H1 (cell line): ENCODE data around the gene ACVR2B.

ENCODE experiments used
- ATF3 ChIP-seq: IDR thresholded peaks from 2 replicates; pipeline ENCODE4 v1.6.1; 2011; ENCODE audit warnings: low read depth, mild to moderate bottlenecking, low read length; ENCODE audit not compliant: insufficient read depth
- BCL11A ChIP-seq, 2 experiments: IDR thresholded peaks; one replicate each; pipeline ENCODE4 v1.6.1; 2011; ENCODE audit warnings: low read depth in 2 of 2, low read length in 2 of 2, mild to moderate bottlenecking in 2 of 2
- CTCF ChIP-seq, 3 experiments: IDR thresholded peaks; 1 replicate in 2 of 3; 2 replicates in 1 of 3; pipeline versions ENCODE4 v1.5.1 to v1.6.1; 2011; ENCODE audit warnings: low read length in 3 of 3, mild to moderate bottlenecking in 3 of 3, inconsistent platforms in 2 of 3, low read depth in 1 of 3, moderate library complexity in 1 of 3; ENCODE audit not compliant: insufficient read depth in 1 of 3; ENCODE audit errors: control extremely low read depth in 1 of 3
- EGR1 ChIP-seq: IDR thresholded peaks from 2 replicates; pipeline ENCODE4 v1.6.1; 2011; ENCODE audit warnings: low read depth, low read length, borderline replicate concordance
- EP300 ChIP-seq, 2 experiments: IDR thresholded peaks; 1 replicate in 1 of 2; 2 replicates in 1 of 2; pipeline ENCODE4 v1.6.1; 2011 to 2012; ENCODE audit warnings: low read depth in 2 of 2, low read length in 2 of 2, mild to moderate bottlenecking in 2 of 2, borderline replicate concordance in 1 of 2, inconsistent platforms in 1 of 2, moderate library complexity in 1 of 2
- HDAC6 ChIP-seq: IDR thresholded peaks from one replicate; pipeline ENCODE4 v1.7.1; 2012; ENCODE audit warnings: low read depth, mild to moderate bottlenecking, inconsistent platforms, low read length, moderate library complexity
- POLR2A ChIP-seq, 2 experiments: IDR thresholded peaks; 1 replicate in 1 of 2; 2 replicates in 1 of 2; pipeline ENCODE4 v1.6.1; 2011; ENCODE audit warnings: low read depth in 2 of 2, low read length in 2 of 2, mild to moderate bottlenecking in 2 of 2; ENCODE audit errors: control extremely low read depth in 1 of 2
- RBBP5 ChIP-seq: IDR thresholded peaks from 2 replicates; pipeline ENCODE4 v1.7.1; 2012; ENCODE audit warnings: low read depth, mild to moderate bottlenecking, inconsistent platforms, low read length, moderate library complexity, borderline replicate concordance
- SP1 ChIP-seq: IDR thresholded peaks from 2 replicates; pipeline ENCODE4 v1.6.1; 2011; ENCODE audit warnings: low read depth, low read length
- TAF1 ChIP-seq: IDR thresholded peaks from 2 replicates; pipeline ENCODE4 v1.6.1; 2011; ENCODE audit warnings: mild to moderate bottlenecking, low read depth, low read length
- TCF12 ChIP-seq: IDR thresholded peaks from 2 replicates; pipeline ENCODE4 v1.6.1; 2011; ENCODE audit warnings: low read depth, mild to moderate bottlenecking, low read length
- ZNF274 ChIP-seq: IDR thresholded peaks from 2 replicates; pipeline ENCODE4 v1.7.0; 2012; ENCODE audit warnings: low read length, borderline replicate concordance; ENCODE audit errors: extremely low read depth

GRCh38 chr3:38404286-38404685 is 49.4 kb upstream of the ACVR2B start:
- TF ChIP-seq CTCF (IDR thresholded peaks at IDR 0.05; ENCODE audit: control extremely low read depth in 1 of 3, insufficient read depth in 1 of 3, low read depth in 1 of 3, low read length in 3 of 3) (no peak), TAF1 (no peak), ATF3 (no peak), TCF12 (no peak), POLR2A (IDR thresholded peaks at IDR 0.05; ENCODE audit: control extremely low read depth in 1 of 2, low read depth in 2 of 2, low read length in 2 of 2) (no peak), HDAC6 (no peak), SP1 (no peak), EP300 (IDR thresholded peaks at IDR 0.05; ENCODE audit: borderline replicate concordance in 1 of 2, low read depth in 2 of 2, low read length in 2 of 2) (no peak), BCL11A (IDR thresholded peaks at IDR 0.05; ENCODE audit: low read depth in 2 of 2, low read length in 2 of 2) (no peak), RBBP5 (no peak), ZNF274 (no peak), EGR1 (no peak)
